HG03097 (cell line): Measurements from ENCODE around the gene UBA1.

Experiments used
- ATAC-seq: cut with Tn5 transposase; IDR thresholded peaks from one replicate; pipeline ENCODE4 v1.9.1; 2021; ENCODE audit not compliant: unreplicated experiment, low FRiP score

Gene UBA1

DNA sequence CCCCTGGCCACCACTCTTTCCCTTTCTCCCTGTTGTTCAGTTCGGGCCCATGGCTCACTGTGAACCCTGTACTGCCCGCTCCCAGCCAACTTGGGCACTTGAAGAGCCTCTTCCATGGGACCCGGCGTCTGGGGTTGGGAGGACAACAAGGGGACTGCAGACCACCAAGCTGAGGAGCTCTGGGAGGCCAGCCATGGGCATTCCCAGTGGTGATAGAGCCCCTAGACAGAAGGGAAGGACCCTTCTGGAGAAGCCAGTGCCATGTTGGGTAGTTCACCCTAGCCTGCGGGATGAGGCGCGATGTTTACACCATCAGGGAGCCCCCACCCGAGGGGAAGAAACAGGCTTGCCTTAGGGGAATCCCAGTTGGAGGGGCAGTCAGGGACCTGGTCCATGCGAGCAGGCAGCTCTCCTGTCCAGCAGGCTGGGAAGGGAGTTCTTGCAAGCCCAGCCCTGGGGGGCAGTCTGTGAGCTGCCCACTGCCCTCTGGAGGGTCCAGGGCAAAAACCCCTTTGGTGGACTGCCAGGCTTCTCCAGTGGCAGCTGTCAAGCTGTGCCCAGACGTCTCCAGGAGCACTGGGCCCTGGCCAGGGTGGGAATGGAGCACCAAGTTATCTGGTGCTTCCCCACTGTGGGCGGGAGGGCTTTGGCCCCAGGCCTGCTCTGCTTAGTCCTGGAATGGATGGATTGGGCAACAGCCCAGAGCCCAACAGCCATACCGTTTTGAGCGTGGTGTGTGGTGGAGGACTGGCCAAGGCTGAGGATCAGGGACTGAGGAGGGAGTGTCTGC lies 23.7 kb upstream of the UBA1 start:
- ATAC-seq: no peak

- no peak for ATAC-seq
These were observed 22.6 kb upstream of the UBA1 start for GRCh38 chrX:47170861-47171692.

- ATAC-seq: no peak
These were observed 21.6 kb upstream of the UBA1 start for GRCh38 chrX:47171996-47172395.

GRCh38 chrX:47172549-47172948 lies 21.1 kb upstream of the UBA1 start:
- no peak for ATAC-seq

DNA sequence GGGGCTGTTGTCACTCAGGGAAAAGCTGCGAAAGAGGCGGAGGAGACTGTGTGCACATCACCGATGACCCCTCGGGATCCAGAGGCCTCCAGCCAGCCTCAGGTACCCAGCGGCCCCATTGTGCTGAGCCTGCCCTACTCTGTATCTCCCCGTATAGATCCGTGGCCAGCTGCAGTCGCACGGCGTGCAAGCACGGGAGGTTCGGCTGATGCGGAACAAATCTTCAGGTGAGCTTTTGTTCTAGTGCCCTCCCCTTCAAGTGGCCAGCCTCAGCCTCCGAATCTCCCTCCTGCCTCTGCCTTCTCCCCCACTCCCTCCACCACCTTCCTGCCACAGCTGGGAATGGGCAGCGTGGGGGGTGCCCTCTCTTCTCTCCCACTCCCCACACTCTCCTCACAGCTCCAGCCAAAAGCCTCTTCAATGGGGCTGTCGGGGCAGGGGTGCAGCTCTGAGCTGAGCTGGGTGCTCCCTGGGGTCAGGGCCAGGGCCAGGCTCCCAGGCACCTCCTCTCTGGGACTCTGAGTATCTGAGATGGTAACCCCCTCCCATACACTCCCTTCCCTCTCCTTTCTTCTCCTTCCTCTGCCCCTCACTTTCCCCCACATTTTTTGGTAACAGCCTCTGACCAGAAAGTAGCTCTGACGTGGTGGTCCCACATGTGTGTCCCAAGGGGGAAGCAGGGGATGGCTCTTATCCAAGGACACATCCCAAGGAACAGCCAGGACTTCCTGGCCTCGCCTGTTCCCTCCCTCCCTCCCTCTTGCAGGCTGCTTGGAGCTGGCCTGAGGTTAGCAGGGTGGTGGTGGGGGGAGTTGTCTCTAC lies 20.4 kb upstream of the UBA1 start:
- ATAC-seq: no peak

DNA sequence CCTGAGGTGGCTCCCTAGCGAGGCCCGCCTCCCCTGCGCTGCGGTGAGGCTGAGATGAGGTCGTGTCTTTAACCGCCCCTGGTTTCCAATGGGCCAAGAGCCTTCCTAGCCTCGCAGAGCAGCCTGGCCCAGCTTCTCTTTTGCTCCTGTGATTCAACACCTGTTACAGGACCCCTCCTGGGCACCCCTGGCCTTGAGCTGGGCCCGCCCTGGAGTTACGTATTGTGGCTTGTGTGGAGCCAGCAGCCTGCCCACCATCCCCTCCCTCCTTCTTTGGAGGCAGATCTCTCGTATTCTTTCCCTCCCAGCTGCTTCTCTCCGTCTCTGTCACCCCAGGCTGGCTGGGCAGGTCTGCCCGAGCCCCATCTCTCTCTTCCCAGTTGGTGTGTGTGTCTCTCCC lies 19.3 kb upstream of the UBA1 start:
- ATAC-seq: no peak

- no peak for ATAC-seq
These were observed 18.6 kb upstream of the UBA1 start for GRCh38 chrX:47174846-47175587.

DNA sequence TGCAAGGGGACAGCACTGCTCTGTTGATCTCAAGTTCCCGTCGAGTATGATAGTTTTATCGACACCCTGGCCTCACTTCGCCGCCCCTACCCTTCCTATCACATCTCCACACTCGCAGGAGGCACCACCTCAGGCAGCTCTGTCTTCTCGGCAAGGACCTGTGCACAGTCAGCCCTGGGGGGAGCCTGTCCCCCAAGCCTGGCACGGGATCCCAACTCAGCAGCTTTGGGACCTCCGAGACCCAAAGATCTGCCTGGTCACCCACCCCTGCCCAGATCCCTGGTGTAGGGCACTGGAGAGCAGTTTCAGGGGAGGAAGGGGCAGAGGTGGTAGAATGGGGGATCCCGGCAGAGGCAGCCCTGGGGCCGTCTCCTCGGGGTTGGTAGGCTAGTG lies 18.0 kb upstream of the UBA1 start:
- no peak for ATAC-seq

- no peak for ATAC-seq
These were observed 17.4 kb upstream of the UBA1 start for GRCh38 chrX:47176101-47176740.

DNA sequence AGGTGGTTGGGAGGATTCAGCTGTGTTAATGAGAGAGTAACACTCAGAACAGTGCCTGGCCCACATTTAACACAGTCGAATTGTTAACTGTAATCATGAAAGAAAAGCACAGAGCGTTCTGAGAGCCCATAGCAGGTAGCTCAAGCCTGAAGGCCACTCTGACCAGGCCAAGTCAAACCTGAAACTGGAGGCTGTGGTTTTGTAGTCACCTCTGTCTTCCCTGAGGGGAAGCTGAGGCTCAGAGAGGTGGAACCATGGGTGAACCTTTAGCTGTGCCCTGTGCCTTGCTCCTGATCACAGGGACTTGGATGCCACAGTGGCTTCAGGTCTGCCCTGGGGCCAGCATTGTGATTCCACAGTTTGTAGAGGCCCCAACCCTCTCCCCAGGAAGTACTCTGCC lies 16.6 kb upstream of the UBA1 start:
- ATAC-seq: no peak

GRCh38 chrX:47178337-47178736 lies 15.3 kb upstream of the UBA1 start:
- ATAC-seq: no peak

DNA sequence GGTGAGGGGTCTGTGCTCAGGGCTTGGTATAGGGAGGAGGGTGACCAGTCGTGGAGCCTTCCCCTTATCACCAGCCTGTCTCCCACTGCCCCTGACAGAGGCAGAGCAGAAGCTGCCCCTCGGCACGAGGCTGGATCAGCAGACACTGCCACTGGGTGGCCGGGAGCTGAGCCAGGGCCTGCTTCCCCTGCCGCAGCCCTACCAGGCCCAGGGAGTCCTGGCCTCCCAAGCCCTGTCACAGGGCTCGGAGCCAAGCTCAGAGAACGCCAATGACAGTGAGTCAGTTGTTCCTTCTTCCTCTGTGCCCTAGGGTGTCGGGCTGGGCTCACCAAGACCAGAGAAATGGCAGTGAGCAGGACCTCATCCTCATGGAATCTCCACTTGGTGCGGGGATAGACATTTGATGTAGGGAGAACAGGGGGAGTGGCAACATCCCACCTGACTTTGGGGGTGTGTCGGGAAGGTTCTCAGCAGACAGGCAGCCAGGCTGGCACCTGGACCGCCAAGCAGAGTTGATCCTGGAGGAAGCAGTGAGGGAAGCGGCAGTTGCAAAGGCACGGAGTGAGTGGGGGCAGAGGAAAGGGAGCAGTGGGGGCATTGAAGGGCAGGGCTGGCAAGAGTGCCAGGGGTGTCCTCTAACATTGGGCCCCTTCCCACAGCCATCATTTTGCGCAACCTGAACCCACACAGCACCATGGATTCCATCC lies 14.3 kb upstream of the UBA1 start:
- ATAC-seq: no peak

DNA sequence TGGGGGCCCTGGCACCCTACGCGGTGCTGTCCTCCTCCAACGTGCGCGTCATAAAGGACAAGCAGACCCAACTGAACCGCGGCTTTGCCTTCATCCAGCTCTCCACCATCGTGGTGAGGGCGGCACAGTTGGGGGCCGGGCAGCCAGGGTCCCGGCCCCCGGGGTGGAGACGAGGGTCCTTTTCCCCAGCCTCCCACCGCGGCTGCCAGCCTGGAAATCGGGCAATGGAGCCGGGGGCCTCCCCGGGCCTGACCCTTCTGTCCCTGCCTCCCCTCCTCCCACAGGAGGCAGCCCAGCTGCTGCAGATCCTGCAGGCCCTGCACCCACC lies 13.7 kb upstream of the UBA1 start:
- no peak for ATAC-seq

DNA sequence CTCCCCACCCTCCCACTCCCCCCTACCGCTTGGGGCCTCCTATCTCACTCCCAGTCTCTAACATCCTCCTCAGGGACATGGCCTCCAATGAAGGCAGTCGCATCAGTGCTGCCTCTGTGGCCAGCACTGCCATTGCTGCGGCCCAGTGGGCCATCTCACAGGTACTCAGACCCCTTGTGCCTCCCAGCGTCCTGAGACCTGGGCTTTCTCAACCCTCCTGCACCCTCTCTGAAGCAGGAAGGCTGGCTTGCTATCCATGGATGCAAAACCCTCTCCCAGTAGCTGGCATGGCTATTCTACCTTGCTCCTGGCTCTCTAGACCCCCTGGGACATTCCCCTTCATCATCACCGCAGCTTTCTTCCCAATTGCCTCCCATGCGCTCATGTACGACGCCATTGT lies 13.3 kb upstream of the UBA1 start:
- no peak for ATAC-seq

- no peak for ATAC-seq
These were observed 12.3 kb upstream of the UBA1 start for GRCh38 chrX:47181301-47181700.

GRCh38 chrX:47182106-47182700 lies 11.4 kb upstream of the UBA1 start:
- ATAC-seq: no peak

DNA sequence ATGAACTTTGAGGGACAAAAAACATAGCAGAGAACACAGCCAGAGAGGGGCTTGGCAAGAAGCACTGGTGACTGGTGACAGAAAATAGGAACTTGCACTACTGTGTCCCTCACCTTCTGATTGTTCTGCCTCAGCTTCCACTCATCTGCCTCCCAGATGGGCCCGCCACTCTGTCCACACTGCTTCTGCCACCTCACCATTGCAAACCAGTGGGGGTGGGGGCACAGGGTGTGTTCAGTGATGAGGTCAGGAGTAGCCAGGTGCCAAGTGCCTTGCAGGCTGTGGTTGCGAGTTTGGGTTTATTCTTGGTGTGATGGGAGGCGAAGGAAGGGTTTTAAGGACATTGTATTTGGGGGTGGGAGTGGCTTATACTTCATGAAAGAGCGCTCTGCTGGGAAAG lies 9.1 kb upstream of the UBA1 start:
- no peak for ATAC-seq

DNA sequence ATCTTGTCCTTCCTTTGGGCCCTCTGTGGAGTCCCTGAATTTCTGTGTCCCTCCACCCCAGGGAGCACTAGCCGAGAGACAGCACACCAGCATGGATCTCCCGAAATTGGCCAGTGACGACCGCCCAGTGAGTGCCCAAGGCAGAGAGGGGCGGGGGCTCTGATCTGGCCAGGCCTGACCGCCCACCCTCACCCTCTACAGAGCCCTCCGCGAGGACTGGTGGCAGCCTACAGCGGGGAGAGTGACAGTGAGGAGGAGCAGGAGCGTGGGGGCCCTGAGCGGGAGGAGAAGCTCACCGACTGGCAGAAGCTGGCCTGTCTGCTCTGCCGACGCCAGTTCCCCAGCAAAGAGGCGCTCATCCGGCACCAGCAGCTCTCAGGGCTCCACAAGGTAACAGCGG lies 8.4 kb upstream of the UBA1 start:
- no peak for ATAC-seq

GRCh38 chrX:47186096-47186740 lies 7.4 kb upstream of the UBA1 start:
- no peak for ATAC-seq
